ENCODE measurements around the gene ERCC3. TPM values are rescaled to one million over a fixed set of nuclear protein-coding genes. Genes with fewer than 3 reads are reported as not detected.

ERCC3 gene
- total and polyA plus RNA-seq, 2 donors (not counting 3 experiments of a cell fraction or from before 2014, with no cell fraction given), result 40.7 to 47.3 TPM

DNA sequence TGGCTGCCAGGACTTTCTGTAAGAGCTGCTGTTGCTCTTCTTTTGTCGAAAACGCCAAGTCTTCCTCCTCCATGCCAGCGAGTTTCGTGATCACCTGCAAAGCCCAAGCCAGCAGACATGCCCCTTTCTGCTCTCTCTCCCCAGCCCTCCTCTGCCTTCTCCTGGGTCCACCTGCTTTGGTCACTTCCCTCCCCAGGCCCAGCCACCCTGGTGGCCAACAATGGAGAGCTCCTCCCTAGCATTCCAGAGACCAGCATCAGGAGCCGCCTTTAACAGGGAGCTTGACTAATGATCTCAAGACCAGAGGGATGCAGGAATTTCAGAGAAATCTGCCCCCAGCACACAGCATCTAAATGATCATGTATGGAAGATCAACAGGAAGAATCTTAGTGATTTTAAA is 34.6 kb downstream of the ERCC3 start:
- peaks cover 13 to 29% of the 10 kb centered on the region in 2 experiments for H3K36me3 ChIP-seq (ENCODE audit: control insufficient read depth in 2 of 2, extremely low read depth in 1 of 2, insufficient read depth in 2 of 2, low read length in 2 of 2)
- H3K9me3 ChIP-seq (replicated peaks; ENCODE audit: control insufficient read depth, insufficient read depth, low read length), result no peaks in the 10 kb centered on the region
- H4K20me1 ChIP-seq (replicated peaks; ENCODE audit: control insufficient read depth, extremely low read depth, insufficient read depth, low read length), result no peaks in the 10 kb centered on the region
- H3K9ac ChIP-seq (replicated peaks; ENCODE audit: extremely low read depth, insufficient read depth, low read length), result no peak overlapping the region
- H3K4me2 ChIP-seq (ENCODE audit: insufficient read depth, low read length), result no peak overlapping the region
- ChIA-PET CTCF (no interaction called here), POLR2A (no interaction called here)
- H3K4me1 ChIP-seq (ENCODE audit: control insufficient read depth, extremely low read depth, insufficient read depth, low read length), result no peaks in the 10 kb centered on the region
- no peak overlapping the region for H2AFZ ChIP-seq (ENCODE audit: low read depth, low read length)
- TF ChIP-seq, protein P1, sequence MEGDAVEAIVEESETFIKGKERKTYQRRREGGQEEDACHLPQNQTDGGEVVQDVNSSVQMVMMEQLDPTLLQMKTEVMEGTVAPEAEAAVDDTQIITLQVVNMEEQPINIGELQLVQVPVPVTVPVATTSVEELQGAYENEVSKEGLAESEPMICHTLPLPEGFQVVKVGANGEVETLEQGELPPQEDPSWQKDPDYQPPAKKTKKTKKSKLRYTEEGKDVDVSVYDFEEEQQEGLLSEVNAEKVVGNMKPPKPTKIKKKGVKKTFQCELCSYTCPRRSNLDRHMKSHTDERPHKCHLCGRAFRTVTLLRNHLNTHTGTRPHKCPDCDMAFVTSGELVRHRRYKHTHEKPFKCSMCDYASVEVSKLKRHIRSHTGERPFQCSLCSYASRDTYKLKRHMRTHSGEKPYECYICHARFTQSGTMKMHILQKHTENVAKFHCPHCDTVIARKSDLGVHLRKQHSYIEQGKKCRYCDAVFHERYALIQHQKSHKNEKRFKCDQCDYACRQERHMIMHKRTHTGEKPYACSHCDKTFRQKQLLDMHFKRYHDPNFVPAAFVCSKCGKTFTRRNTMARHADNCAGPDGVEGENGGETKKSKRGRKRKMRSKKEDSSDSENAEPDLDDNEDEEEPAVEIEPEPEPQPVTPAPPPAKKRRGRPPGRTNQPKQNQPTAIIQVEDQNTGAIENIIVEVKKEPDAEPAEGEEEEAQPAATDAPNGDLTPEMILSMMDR (IDR thresholded peaks at IDR 0.05; ENCODE audit: extremely low read depth in 1 of 2, insufficient read depth in 1 of 2, low read depth in 1 of 2, low read length in 2 of 2), result no peak
- TF ChIP-seq JUN (IDR thresholded peaks at IDR 0.05; ENCODE audit: borderline replicate concordance, insufficient read depth, insufficient read length, low read depth) (no peak), MYC (IDR thresholded peaks at IDR 0.05; ENCODE audit: low read depth, low read length) (no peak), FOS (IDR thresholded peaks at IDR 0.05; ENCODE audit: borderline replicate concordance, insufficient read depth, low read length) (no peak), POLR2AphosphoS5 (IDR thresholded peaks at IDR 0.05; ENCODE audit: insufficient read depth, low read depth, low read length) (no peak), POLR2A (IDR thresholded peaks at IDR 0.05; ENCODE audit: low read depth, low read length) (no peak), GATA2 (IDR thresholded peaks at IDR 0.05; ENCODE audit: insufficient read depth, insufficient read length, low read depth, low read length) (no peak), EZH2 (IDR thresholded peaks at IDR 0.05; ENCODE audit: borderline replicate concordance, low read depth, low read length, severe bottlenecking) (no peak)
- TF ChIP-seq, protein P2, sequence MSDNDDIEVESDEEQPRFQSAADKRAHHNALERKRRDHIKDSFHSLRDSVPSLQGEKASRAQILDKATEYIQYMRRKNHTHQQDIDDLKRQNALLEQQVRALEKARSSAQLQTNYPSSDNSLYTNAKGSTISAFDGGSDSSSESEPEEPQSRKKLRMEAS (IDR thresholded peaks at IDR 0.05; ENCODE audit: insufficient read depth, insufficient read length), result no peak
- no peak overlapping the region for H3K27ac ChIP-seq (ENCODE audit: insufficient read depth, low read depth, low read length)
- H3K9me1 ChIP-seq (replicated peaks; ENCODE audit: control insufficient read depth, extremely low read depth, insufficient read depth, low read length), result no peaks in the 10 kb centered on the region
- H3K4me3 ChIP-seq (replicated peaks in 1 of 3; ENCODE audit: insufficient read depth in 1 of 3, low read depth in 1 of 3, low read length in 3 of 3), result no peak overlapping the region
- H3K79me2 ChIP-seq (ENCODE audit: control insufficient read depth, insufficient read depth, low read length), result no peaks in the 10 kb centered on the region
- dilution Hi-C loops (cut with MboI; ENCODE audit: extremely low pct_ligation_motif_present, low sequenced_read_pairs) (no loop called here), intact Hi-C loops (cut with micrococcal nuclease) (no loop called here)
- DNase-seq (ENCODE audit: low read depth, low spot score) (no peak), FAIRE-seq (no peak)
- no peaks in the 10 kb centered on the region for H3K27me3 ChIP-seq (ENCODE audit: control insufficient read depth in 2 of 2, insufficient read depth in 2 of 2, low read length in 2 of 2)
- BruUV-seq (replicated peaks), result no TSS peak
